Central memory CD4-positive, alpha-beta T cell (primary cell): ENCODE measurements around the gene FAM78A.
"Not testable (repeated sequence)": the region's sequence is repeated elsewhere in the genome, so short reads cannot be mapped to it uniquely, and the experiment has no call there.

ENCODE experiments used
- DNase-seq: peaks from one replicate; pipeline ENCODE4 v3.0.0; 2022

FAM78A gene

DNA sequence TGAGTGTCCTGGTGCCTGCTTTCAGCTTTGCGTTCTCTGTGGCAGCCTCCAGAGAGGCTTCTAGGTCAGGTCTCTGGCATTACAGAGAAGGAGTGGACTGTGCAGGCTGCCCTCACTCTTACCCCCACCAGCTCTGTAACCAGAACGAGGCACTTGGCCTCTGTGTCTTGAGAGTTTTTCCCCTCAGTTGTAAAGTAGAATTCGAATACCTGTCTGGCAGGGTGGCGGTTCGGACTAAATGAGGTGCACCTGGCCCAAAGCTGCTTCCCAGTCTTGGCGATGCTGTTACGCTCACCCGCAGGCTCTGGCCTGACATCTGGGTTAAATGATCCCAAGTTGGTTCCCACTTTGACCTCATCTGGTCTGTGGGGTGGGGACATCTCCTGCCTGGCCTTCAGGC lies 40.1 kb downstream of the FAM78A start:
- DNase-seq = no peak

DNA sequence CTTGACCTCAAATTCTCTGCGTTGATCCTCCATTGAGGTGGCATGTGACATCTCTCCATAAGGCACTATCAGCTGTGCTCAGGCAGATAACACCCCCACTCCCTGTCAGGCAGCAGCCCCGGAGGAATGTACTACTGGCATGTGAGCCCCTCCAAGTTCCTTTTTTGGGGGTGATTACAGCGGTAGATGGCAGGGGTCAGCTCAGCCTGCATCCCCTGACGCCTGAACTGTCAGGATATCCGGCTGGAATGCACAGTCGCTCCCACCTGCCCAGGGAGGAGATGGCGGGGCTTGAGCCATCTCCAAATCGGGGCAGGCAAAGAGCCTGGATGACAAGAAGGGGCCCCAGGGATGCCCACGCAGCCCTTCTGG lies 40.8 kb downstream of the FAM78A start:
- no peak for DNase-seq

DNA sequence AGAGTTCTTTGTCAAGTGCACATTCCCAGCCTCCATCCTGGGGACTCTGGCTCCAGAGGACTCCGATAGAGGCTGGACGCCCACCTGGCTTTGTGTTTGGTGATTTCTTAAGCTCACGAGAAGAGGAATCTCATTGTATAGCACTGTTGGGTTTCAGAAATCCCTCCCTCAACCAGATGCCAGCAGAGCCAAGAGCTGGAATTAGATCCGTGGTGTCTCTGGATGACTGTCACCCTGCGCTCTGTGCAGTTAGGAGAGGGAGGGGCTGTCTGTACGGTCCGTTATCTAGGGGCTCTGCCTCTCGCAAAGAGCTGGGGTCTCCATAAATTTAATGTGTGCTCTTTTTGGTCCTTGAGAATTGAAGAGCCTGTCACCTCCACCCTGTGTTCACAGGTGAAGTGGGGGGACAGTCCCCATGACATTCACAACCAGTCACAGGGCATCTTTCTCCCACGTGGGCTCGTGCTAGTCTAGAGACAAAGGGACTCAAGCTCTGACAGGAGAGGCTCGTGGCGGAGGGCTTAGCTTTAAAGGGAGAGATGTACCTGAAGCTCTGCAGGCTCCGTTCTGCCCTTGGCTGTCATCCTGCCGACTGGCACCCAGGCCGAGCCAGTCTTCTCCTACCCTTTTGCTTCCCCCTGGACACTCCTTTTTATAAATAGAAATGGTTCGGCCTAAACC lies 41.4 kb downstream of the FAM78A start:
- DNase-seq = no peak

DNA sequence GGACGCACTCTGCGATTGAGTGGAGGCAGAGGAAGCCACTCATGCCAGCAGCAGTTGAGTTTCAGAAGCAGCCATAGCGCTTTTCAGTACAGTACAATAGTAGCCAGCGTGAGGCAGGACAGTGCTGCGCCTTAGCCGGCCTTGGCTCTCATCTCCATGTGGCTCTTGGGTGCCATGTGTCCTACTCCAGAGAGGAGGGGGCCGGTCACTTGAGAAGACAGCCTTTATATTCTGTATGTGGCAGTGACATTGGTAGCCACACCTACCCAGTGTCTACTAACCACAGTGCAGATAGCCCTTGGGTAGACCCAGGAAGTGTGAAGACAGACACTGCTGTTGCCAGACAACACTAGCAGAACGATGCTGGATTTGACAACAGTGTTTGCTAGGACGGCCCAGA lies 42.3 kb downstream of the FAM78A start:
- peak; percentile 33 for DNase-seq

DNA sequence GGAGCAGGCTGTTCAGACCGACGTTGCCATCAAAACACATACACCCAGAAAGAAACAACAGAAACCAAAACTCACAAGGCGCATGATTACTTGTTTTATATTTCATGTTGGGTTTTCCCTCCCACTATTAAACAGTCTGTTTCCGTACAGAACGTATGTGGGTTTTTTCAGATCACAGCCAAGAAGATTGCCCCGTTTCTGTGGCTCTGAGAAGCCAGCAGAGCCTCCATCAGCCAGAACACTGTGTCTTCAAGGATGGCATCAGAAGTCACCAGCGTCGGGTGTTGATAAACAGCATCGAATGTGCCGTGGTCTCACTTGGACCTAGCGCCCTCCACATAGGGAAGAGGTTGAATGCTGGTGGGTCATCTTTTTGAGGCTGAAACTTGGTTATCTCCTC lies 42.8 kb downstream of the FAM78A start:
- peak; percentile 53 for DNase-seq

DNA sequence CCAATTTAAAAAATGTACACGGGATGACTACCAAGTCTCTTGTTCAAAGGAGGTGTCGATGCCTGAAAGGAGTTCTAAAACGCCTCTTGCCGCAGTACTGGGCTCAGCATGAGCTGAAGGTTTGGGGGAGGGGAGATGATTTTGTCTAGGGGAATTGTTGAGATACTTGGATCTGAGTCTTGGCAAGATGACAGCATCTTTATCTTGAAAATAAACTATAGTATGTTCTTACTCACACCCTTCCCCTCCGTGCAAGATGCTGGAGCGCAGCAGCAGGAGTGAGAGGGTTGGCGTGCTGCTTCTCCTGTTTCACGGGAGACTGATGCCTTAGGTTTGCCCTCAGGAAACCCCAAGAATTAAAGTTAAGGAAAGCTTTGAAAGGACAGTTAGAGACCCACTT lies 47.3 kb downstream of the FAM78A start:
- DNase-seq = no peak

DNA sequence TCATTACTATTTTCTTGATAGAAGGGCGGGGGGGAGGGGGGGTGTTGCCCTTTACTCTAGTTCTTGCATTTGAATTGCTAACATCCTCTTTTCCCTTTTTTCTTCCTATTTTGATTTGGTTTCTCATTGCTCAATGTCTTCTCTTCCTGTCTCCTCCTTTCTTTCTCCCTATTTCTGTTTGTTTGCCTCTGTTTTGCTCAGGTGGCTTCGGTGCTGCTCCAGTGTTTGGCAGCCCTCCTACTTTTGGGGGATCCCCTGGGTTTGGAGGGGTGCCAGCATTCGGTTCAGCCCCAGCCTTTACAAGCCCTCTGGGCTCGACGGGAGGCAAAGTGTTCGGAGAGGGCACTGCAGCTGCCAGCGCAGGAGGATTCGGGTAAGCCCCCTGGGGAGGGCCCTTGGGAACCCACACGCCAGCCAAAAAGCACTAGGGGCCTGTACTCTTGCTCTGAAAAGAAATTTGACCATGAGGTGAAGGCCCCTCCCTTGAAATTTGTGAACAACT lies 48.3 kb downstream of the FAM78A start:
- DNase-seq = no peak

DNA sequence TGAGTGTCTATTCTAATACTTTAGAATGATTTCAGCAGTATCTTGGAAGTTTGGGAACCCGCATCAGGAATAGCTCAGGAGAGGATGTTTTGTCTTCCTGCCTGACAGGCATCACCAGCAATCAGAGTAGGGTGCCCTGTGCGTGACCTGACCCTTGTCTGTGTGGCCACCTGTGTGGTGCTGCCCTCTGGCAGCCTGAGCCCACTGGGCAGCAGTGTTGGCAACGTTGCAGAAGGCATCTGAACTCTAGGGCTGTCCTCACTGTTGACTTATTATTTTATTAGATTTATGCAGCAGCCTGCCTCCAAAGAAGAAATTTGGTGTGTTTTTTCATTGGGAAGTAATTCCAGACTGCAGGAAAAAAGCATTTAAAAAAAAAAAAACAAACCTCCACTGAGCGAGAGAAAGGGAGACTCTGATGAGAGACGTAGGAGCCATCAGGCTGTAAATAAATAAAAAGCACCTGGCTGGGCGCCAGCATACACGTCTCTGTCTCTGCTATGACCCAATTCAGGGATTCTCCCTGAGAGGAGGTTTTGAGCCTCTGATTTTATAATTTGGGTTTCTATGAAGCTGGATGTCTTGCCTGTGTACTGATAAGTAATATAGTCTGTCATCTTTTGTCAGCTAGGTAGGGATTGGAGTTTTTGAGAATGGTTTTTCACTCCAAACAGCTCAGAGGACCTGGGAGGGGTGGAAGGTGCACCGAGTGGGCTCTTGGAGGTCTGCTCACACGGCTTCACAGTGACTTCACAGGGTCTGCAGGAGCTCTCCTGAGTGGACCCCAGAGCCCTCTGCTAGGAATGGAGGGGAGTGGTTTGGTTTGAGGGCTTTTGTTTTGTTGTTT lies 49.0 kb downstream of the FAM78A start:
- DNase-seq = no peak

DNA sequence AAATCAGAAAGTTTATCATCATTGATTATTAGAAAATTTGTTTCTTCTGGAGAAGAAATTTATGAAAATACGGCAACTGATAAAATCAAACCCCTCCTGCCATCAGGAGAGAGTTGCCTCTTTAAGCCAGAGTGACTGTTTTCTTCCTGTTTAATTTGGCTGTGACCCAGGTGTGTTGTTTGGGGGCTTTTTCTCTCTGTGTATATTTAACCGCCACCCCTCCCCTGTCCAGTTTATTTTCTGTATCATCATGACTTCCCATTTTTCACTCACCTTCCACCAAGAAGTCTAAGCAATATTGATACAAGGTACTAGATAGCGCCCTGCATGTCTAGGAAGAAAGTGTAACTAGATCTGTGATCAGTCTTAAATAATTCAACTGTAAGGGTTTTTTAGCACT lies 50.1 kb downstream of the FAM78A start:
- DNase-seq = no peak

DNA sequence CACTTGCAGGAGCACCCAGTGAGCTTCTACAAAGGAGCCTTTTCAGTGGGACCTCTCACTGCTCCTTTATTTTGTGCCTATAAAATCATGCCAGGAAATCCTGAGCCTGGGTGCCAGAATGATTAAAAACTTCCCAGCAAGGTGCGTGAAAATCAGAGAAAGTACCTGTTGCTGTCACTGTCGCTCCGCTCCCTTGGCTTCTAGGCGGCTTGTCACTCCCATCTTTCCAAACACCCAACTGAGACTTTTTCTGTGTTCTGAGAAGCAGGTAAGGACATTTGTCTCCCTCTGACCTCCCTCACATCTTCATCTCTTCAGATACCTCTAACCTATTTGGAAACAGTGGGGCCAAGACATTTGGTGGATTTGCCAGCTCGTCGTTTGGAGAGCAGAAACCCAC lies 53.9 kb downstream of the FAM78A start:
- DNase-seq = no peak

DNA sequence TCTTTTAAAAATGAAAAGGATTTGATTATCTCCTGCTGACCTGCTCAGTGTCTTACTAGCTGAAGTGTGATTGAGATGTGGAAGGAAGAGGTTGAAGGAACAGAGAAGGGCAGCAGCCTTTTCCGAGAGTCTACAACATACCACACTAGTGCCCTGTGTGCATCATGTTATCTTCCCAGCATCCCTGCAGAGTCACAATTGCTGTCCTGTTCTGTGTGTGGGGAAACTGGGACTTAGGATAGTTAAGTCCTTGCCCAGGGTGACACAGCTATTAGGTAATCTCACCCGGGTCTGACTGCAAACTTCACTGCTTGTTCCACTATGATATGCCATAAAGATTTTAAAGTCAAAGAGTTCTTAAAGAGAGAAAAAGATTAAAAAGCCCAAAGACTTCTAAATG lies 55.8 kb downstream of the FAM78A start:
- DNase-seq = no peak

DNA sequence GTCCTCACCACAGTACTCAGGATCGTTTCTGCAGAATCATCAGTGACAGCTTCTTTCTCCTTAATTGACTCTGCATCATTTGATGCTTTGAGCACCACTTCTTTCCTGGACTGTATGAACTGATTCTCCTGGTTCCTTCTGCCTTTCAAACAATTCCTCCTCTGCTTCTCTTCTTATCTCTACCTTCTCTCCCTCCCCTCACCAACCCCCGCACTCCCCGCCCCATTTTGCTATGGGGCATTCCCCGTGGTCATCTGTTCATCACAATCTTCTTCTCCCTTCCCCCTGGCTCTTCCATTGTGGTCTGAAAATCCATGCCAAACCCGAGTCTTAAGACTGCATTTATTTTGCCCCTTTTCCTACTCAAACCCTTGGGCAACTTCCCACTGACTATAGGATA lies 57.9 kb downstream of the FAM78A start:
- no peak for DNase-seq

DNA sequence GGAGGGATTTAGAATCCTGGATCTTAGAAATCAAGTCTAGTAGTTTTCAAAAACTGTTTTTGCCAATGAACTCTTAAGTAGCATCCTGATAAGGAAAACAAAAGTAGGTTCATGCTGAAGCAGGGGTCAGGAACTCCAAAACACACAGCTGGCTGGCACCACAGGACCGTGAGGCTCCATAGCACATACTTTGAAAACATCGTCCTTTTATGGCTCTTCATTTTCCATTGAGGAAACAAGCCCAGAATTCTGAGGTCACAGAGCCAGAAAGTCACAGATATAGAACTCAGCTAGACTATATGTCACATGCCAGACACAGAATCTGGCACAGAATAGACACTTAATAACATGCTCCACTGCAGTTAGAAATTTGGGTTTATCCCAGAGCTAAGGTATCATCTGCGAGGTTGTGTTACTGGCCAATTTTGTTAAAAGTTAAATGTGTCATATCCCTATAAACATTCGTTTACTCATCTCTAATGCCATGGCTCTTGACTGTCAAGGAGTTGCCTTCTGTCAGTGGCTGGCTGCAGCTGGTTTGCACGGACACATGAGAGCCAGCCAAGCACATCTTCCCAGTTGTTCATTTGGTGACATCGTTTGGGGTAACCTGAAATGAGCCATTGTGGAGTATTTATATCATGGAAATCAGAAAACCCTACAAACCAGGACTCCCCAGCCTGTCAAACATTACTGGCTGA lies 58.8 kb downstream of the FAM78A start:
- no peak for DNase-seq

DNA sequence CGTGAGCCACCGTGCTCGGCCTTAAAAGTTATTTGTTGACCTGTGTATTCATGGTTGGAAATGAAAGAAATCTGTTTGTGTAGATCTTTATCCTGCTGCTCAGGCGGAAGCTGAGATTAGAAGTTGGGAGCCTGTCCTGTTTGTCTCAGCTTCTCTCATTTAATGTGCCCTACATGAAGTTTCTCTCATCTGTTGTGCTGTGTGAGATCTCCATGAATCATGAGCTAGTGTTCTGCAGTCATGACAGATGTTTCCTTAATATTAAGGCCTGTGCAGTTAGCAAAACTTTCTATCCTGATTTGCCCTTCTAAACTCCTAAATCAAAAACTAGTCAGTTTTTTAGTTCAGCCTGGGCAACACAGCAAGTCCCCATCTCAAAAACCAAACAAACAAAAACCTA lies 59.5 kb downstream of the FAM78A start:
- no peak for DNase-seq

DNA sequence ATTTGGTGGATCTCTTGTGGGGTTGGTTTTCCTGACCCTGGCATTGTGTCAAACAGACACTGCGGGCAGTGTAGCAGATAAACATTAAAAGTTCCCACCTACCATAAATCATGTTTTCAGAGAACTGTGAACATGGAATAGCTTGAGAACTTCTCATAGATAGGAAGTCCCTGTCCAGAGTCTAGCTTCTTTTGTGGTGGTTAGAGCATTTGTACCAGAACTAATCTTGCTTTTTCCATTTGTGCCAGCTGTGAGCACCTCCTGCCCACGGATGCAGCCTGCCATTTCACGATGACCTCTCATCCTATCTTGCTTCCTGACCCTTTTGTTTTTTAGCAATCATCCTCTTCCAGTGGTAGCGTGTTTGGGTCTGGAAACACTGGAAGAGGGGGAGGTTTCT lies 61.4 kb downstream of the FAM78A start:
- DNase-seq = no peak

DNA sequence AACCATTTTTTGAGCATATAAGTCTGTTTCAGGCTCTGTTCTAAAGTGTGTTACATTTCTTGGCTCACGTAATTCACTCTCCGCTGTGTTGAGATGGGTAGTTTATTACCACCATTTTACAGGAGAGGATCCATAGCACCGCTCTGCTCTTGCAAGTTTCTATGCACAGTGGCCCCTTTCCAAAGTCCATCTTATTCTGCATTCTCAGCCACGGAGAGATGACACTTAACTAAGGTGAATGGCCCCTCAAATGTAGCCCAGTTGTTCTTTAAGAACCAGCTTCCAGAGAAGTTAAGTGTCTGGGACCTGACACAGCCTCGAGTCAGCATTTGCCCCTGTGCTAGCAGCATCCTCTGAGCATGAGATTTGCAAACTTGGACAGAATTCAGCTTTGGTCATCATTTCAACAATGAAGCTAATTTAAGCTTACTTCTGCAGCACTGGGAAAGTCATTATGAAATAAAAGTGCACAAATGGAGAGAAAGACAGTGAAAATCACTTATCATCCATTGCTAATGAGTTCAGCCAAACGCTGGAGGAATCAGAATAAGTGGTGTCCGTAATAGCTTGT lies 61.9 kb downstream of the FAM78A start:
- DNase-seq = no peak

DNA sequence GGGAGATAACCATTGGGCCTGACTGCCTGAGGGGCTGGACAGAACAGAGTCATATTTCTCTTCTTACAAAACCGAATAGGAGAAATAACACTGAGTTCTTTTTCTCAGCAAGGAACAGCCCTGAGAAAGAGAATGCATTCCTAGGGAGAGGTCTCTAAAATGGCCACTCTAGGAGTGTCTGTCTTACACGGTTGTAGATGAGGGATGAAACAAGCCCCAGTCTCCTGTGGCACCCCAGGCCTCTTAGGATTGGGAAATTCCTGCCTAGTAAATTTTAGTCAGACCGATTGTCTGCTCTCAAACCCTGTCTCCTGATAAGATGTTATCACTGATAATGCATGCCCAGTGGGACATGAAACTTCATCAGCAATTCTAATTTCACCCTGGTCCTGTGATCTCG lies 64.4 kb downstream of the FAM78A start:
- not testable (repeated sequence) for DNase-seq
